ENCODE results near the gene TIMD4. TPM values are rescaled to one million over a fixed set of nuclear protein-coding genes. Genes with fewer than 3 reads are reported as not detected.

Gene TIMD4
- total and polyA plus RNA-seq, 9 of the 15 experiments (the other 6 are each of a cell fraction or from before 2014, with no cell fraction given) = not detected

DNA sequence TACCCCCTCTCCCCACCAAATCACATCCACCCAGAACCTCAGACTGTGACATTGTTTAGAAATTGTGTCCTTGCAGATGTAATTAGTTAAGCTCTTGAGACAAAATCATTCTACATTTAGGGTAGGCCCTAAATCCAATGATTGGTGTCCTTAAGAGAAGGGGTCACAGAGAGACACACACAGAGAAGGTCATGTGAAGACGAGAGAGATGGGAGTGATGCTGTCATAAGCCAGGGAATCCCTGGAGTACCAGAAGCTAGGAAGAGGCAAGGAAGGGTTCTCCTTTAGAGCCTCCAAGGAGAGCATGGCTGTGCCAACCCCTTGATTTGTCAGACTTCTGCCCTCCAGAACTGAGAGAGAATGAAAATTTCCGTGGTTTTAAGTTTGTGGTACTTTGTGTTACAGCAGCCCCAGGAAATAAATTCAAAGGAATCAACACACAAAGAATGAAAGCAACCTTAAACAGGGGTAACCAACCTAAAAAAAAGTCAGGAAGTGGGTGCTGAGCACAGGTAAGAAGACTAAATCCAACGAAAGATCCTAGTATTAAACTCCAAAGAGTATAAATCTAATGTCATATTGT lies 33.6 kb downstream of the TIMD4 start:
- no peaks in the 10 kb centered on the region for H3K9me3 ChIP-seq (replicated peaks; ENCODE audit: control insufficient read depth, insufficient read depth, low read depth, low read length)
- in situ Hi-C loops (cut with MboI) (no loop called here), intact Hi-C loops (cut with micrococcal nuclease) (no loop called here)
- H4K20me1 ChIP-seq (replicated peaks; ENCODE audit: control insufficient read depth, insufficient read depth, low read length) = no peaks in the 10 kb centered on the region
- no peak overlapping the region for H3K4me2 ChIP-seq (ENCODE audit: insufficient read depth, low read length)
- TF ChIP-seq HDAC3 (IDR thresholded peaks at IDR 0.05; ENCODE audit: borderline replicate concordance, partially characterized antibody) = no peak
- TF ChIP-seq IRF2 (CRISPR knock-in tag; IDR thresholded peaks at IDR 0.05) = no peak
- TF ChIP-seq PCBP1 (IDR thresholded peaks at IDR 0.05; ENCODE audit: low read depth, low read length, poor library complexity, severe bottlenecking) = no peak
- TF ChIP-seq, protein P1, sequence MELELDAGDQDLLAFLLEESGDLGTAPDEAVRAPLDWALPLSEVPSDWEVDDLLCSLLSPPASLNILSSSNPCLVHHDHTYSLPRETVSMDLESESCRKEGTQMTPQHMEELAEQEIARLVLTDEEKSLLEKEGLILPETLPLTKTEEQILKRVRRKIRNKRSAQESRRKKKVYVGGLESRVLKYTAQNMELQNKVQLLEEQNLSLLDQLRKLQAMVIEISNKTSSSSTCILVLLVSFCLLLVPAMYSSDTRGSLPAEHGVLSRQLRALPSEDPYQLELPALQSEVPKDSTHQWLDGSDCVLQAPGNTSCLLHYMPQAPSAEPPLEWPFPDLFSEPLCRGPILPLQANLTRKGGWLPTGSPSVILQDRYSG (tag; conservative IDR thresholded peaks at IDR 0.05; ENCODE audit: low read depth) = no peak
- TF ChIP-seq, protein P2, sequence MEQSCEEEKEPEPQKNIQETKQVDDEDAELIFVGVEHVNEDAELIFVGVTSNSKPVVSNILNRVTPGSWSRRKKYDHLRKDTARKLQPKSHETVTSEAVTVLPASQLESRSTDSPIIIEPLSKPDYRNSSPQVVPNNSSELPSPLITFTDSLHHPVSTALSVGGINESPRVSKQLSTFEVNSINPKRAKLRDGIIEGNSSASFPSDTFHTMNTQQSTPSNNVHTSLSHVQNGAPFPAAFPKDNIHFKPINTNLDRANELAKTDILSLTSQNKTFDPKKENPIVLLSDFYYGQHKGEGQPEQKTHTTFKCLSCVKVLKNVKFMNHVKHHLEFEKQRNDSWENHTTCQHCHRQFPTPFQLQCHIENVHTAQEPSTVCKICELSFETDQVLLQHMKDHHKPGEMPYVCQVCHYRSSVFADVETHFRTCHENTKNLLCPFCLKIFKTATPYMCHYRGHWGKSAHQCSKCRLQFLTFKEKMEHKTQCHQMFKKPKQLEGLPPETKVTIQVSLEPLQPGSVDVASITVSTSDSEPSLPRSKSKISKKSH (CRISPR knock-in tag; IDR thresholded peaks at IDR 0.05) = no peak
- TF ChIP-seq MEF2D (tag; conservative IDR thresholded peaks at IDR 0.05; ENCODE audit: low read depth) = no peak
- no peak for TF ChIP-seq ZNF324 (CRISPR knock-in tag; IDR thresholded peaks at IDR 0.05)
- H3K36me3 ChIP-seq (ENCODE audit: control insufficient read depth, insufficient read depth, low read length) = no peaks in the 10 kb centered on the region
- ChIA-PET CTCF (ENCODE audit: low intra/inter-chr PET ratio) (no interaction called here), POLR2A (no interaction called here)
- DNase-seq (ENCODE audit: extremely low read depth in 1 of 4, low spot score in 3 of 4) = no peak
- BruUV-seq (replicated peaks) = no TSS peak
- no peaks in the 10 kb centered on the region for H3K79me2 ChIP-seq (ENCODE audit: control insufficient read depth, insufficient read depth, low read length)
- H3K27me3 ChIP-seq (ENCODE audit: control insufficient read depth in 2 of 2, insufficient read depth in 2 of 2, low read length in 2 of 2) = no peaks in the 10 kb centered on the region
- no peaks in the 10 kb centered on the region for H3K9me1 ChIP-seq (ENCODE audit: control insufficient read depth, insufficient read depth, low read length)
- H3K9ac ChIP-seq (ENCODE audit: insufficient read depth in 1 of 2, low read depth in 2 of 2, low read length in 2 of 2) = no peak overlapping the region
- ATAC-seq = no peak
- no peak overlapping the region for H3K27ac ChIP-seq (ENCODE audit: extremely low read depth, low read depth, low read length)
- H3K4me3 ChIP-seq = no peak overlapping the region
- 0% methylated on average over 3 of the region's 3 CpGs for WGBS (ENCODE audit: insufficient coverage, low coverage, missing lambda C conversion rate)
- H2AFZ ChIP-seq (ENCODE audit: low read depth, low read length) = no peak overlapping the region
- no peak for FAIRE-seq
- H3K4me1 ChIP-seq (replicated peaks in 1 of 2; ENCODE audit: control insufficient read depth in 2 of 2, insufficient read depth in 2 of 2, low read length in 2 of 2) = no peaks in the 10 kb centered on the region
